ENCODE measurements around the gene RBMXL2.

RBMXL2 gene

DNA sequence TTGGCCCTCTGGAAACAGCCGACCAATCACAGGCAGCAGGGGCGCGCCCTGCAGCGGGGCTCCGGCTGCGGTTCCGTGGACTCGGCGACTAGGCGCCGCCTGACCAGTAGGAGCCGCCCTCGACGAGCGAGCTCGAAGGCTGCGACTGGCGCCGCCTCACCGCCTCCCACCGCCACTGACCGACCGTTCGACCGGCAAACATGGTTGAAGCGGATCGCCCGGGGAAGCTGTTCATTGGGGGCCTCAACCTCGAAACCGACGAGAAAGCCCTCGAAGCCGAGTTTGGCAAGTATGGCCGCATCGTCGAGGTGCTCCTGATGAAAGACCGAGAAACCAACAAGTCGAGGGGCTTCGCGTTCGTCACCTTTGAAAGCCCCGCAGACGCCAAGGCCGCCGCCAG lies at the start of gene RBMXL2:
TSS of gene RBMXL2 (plus strand) at position 78 of the 400 bp plus-strand sequence. CDS start at position 201, 123 bp downstream.
- no peak for DNase-seq

DNA sequence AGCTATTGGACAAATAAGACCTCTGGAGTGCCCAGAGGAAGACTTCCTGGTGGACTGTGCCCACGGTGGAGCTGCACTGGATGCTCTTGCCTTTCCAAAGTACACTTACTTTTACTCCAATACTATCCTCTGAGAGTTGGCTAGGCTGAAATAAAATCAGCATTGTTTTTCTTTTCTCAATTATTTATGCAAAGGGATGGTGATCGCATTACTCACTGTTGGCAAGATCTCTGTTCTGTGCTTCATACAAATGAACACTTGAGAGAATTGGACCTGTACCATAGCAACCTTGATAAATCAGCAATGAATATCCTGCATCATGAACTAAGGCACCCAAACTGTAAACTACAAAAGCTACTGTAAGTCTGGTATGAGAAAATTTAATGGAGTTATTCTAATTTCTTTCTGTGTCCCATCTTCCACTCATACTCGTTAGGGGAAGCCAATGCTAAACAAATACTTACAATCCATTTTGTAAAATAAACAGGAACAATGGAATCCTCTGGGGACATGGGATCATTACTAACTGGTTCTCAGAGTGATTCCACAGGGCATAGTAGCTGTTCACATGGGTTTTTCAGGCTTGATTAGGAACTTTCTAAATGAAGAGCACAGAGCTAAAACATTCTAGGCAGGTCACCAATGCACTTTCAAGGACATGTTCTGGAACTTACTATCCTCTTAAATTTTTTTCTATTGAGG lies 42.2 kb upstream of the RBMXL2 start:
- no peak for DNase-seq

DNA sequence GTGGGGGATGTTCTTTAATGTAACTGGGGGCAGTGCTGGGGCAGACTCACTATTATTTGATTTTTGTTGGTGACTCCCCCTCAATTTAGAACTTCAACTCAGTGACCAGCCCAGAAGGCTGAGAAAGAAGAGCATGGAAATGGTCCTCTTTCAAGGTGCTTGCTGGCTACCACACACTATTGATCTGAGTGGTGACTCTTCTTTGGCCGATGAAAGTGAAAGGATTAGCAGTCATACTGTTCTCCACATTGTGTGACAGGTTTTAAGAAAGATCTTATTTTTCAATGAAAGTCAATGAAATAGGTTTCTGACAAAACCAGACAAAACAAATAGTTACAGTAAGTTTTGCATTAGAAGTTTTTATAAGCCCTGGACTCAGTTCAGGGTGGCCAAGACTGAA lies 38.6 kb upstream of the RBMXL2 start:
- no peak for DNase-seq

DNA sequence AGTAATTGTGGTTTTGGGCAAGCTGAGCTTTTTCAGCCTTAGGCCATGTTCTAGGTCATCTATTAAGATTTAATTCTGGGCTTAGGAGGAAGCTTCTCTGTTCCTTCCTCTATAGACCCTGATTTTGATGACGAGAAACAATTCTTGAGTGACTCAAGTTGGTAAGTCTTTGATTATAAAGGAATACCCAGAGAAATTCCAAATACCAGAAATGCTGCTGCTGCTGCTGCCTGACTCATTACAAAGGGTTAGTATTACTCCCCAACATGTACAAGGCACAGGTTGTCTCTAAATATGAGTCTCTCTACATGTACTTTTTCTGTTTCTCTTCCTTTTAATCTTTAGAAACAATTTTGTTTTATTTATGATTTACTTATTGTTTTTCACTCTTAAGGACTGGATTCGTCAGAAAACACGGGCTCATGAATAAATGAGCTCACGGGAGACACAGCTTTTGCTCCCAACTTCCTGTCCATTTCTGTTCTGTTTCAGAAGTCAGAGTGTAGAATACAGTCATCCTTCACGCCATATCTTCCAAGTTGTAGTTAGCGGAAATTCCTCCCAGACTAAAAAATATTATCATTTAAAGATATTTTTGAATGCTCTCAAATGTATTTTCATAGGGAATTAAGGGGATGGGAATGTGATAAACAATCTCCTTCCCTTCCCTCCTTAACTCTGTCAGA lies 31.8 kb upstream of the RBMXL2 start:
- DNase-seq: no peak

DNA sequence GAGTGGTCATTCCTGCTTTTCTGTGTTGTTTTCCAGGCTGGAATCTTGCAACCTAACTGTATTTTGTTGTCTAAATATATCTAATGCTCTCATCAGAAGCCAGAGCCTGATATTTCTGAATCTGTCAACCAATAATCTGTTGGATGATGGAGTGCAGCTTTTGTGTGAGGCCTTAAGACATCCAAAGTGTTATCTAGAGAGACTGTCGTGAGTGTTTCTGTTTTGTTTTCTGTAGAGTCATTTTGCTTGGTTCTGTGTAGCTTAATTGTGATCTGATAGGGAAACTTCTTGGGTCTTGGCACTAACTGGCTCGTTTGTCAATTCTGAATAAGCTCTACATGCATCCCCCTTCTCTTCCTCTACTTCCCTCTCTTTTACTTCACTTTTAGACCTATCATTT lies 31.2 kb upstream of the RBMXL2 start:
- DNase-seq: no peak

DNA sequence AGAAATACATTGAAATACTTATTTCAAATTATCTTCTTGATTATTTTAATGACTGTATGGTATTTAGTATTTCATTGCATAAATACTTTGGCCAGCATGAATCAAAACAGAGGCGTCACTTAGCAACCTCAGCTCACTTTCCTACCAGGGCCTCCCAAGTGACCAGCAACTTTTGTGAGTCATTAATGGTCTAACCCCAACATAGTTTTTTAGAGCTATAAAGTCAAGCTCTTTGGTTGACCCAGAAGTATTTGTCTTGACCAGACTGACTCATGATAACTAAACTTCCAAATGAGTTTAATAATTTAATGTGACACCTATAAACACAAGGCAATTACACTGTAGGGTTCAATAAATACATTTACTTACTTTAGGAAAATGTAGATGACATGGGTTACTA lies 27.9 kb upstream of the RBMXL2 start:
- DNase-seq: no peak

DNA sequence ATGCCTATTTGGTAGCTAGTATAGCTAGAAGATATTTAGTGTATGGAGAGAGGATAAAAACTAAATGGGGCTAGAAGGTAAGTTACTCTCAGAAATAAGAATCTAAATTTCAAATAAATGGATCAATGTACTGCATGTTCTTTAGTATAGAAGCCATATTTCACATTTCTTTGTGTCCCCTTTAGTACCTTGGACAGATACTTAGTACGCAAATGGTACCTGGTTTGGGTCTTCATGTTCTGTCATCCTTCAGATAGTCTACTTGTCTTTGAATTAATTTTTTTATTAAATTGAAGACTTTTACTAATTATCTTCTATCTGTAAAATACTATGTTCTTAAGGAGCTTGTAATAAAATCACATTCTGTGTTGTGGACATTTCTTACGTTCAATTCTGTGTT lies 26.3 kb upstream of the RBMXL2 start:
- no peak for DNase-seq

DNA sequence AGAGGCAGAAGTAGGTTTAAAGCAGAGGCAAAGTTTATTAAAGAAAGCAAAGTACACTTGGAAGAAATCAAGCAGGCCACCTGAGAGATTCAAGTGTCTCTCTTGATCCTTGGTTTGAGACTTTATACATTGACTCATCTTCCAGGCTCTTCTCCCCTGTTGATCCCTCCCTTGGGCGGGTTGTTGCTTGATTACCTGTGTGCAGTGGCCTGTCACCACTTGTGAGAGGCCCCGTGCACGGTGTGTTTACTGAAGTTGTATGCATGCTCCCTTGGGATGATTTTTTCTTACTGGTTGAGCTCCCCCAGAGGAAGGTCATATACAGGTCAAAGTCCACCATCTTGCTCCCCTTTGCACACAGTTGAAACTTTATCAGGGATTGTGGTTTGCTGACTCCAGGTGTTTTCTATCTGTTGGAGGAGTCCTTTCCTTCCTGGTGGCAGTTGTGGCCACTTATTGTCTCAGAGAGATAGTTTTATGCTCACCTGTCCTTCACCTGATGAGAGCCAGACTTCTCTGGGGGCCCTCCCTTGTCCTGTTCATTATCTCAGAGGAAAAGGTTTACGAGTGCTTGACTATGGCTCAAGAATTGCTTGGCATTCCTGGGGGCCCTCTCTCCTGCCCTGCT lies 16.3 kb upstream of the RBMXL2 start:
- DNase-seq: no peak

DNA sequence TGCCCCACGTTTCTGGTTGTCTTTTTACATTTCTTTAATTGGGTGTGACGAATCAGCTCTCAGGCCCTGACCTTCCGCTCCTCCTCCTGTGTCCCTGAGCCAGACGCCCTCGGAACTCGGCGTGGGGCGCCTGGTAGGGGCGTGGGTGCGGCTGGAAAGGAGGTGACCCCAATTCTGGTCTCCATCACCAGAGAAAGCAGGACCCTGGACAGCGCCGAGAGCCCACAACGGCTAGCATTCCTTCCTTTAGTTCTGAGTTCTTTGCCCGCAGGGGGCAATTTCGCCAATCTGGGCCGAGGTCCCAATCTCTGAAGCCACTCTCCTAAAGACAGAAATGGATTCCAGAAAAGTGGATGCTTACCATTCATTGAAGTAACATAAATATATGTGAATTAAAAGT lies 11.7 kb upstream of the RBMXL2 start:
- no peak for DNase-seq

DNA sequence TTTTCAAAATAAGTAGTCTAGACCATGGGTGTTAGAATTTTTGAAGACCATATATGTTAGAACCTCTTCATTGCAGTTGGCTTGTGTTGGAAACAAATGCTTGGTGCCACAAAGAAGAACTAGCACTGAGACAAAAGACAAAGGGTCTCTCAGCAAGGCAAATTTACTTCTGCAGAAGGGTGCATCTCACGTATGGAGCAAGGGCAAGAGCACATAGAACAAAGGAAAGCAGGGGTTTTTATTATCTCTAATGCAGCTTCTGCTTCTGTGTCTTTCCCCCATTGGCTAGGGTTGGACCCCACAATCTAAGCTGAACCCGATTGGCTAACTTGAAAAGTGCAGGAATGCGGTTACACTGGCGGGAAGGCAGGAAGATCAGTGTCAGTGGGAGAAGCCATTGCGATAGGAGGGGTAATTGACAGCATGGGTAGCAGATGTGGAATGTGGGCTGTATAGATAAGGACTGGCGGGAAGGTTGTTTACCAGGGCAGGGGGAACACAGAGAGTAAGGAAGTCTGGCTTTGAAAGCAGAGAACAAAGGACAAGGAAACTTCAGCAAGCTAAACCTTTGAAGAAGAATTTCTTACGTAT lies 9.2 kb upstream of the RBMXL2 start:
- no peak for DNase-seq

DNA sequence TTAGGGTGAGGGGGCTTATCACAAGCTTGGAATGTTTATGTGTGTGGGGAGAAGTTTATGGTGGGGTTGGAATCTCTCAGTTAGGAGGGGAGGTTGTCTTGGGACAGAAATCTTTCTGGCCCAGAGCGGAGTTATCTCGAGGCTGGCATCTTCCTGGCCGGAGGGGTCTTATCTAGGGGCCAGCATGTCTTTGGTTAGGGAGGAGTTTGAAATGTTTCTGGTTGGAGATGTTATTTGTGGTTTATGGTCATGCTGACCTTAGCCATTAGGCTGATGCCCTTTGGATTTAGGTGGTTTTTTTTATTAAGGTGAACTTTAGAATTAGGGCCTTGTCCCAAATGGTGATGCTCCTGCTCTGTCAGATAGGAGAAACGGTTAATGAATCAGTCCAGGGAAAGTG lies 7.9 kb upstream of the RBMXL2 start:
- no peak for DNase-seq

DNA sequence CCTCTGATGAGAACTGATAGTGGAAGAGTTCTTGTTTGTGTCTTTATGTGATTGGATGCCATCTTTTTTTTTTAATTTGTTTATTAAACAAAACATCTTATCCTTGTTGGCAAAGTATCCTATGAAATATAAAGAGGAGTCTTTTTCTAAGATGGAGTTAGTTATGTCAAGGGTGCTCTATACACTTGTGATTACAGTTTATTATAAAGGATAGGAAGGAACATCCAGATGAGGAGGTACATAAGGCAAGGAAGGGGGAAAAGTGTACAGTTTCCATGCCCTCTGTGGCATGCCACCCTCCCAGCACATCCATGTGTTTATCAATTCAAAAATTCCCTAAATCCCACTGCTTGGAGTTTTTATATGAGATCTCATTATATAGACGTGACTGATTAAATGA lies 7.4 kb upstream of the RBMXL2 start:
- DNase-seq: no peak

DNA sequence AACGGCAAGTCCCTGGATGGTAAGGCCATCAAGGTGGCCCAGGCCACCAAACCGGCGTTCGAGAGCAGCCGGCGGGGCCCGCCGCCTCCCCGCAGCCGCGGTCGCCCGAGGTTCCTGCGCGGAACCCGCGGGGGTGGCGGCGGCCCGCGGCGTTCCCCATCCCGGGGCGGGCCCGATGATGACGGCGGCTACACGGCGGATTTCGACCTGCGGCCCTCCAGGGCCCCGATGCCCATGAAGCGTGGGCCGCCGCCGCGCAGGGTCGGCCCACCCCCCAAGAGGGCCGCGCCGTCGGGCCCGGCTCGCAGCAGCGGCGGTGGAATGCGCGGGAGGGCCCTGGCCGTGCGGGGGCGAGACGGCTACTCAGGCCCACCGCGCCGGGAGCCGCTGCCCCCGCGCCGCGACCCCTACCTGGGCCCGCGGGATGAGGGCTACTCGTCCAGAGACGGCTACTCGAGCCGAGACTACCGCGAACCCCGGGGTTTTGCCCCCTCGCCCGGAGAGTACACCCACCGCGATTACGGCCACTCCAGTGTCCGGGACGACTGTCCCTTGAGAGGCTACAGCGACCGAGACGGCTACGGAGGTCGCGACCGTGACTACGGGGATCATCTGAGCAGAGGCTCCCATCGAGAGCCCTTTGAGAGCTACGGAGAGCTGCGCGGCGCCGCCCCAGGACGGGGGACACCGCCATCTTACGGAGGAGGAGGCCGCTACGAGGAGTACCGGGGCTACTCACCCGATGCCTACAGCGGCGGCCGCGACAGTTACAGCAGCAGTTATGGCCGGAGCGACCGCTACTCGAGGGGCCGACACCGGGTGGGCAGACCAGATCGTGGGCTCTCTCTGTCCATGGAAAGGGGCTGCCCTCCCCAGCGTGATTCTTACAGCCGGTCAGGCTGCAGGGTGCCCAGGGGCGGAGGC lies 792 bp downstream of the RBMXL2 start:
- DNase-seq: no peak

DNA sequence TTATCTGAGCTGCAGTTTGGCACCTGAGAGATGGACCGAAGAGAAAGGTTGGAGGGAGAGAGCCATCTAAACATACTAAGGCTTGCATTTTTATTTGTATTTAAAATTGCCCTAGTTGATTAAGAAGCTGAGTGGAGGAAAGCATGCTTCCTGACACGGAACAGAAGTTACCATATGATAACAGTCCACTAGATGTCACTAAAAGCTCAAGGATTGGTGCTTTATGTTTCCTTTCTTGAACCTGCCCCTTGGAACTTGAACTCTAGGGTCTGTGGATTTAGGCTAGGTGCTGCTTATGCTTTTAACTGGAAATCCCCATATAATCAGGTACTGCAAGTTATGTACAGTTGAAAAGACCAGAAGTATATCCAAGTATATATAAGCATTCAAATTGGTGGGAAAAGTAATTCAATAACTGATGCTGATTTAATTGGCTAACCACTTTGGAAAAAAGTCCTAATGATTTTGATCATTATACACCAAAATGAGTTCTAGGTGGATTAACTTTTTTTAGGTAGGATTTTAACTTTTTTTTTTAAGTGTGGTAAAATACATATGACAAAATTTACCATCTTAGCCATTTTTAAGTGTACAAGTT lies 9.5 kb downstream of the RBMXL2 start:
- peak; percentile 62 to 69 for DNase-seq

DNA sequence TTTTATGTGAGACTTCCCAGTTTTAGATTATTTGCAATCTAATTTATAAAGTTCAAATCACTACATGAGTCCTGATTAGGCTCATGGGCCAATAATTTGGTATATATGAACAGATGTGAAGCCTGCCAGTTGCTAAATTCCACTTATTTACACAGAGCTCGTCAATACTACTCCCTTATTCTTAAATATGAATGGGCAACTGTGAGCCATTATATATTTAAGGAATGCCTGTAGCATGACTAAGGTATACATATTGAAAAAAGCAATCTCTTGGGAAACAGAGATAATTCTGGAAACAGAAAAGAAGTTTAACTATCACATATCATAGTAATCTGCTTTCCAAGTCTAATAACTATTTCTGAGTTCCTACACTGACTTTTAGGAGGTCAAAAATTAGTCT lies 27.0 kb downstream of the RBMXL2 start:
- DNase-seq: no peak

DNA sequence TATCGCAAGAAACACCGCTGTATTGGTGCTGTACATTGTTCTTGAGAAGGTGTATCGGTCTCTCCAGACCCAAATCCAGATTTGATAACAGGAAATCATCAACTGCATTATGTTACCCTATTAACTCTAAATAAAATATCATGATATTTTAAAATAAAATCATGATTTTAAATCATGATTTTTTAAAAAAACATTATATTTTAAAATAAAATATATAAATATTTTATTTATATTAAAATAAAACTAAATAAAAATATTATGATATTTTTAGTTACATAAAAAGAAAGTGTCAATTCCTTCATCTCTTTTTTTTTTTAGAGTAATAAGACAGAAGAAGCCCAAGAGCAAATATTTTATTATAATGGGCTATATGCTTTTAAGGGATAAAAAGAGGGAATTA lies 27.6 kb downstream of the RBMXL2 start:
- no peak for DNase-seq

DNA sequence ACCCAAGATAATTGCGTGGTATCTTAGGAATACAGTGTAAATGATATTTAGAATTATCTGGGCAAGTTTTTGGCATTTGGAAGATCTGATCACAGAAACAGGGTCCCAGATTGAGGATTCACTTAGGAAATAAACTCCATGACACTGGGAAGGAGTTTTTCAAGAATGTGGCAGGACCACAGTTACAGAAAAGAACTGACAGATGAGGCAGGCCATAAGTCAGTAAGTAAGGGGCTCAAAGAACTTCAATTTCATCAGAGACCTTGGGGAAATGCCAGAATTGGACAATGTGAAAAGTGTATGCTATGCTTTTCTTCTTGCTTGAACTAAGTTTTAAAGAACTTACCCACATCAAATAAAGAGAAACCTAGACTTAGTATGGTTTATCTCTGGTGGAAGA lies 49.3 kb downstream of the RBMXL2 start:
- no peak for DNase-seq
